GM21360 (cell line): ENCODE data around the gene RNGTT.

Experiments used
- ATAC-seq: cut with Tn5 transposase; IDR thresholded peaks from one replicate; pipeline ENCODE4 v1.9.1; 2021; ENCODE audit warnings: mild to moderate bottlenecking, moderate library complexity; ENCODE audit not compliant: unreplicated experiment

RNGTT gene

DNA sequence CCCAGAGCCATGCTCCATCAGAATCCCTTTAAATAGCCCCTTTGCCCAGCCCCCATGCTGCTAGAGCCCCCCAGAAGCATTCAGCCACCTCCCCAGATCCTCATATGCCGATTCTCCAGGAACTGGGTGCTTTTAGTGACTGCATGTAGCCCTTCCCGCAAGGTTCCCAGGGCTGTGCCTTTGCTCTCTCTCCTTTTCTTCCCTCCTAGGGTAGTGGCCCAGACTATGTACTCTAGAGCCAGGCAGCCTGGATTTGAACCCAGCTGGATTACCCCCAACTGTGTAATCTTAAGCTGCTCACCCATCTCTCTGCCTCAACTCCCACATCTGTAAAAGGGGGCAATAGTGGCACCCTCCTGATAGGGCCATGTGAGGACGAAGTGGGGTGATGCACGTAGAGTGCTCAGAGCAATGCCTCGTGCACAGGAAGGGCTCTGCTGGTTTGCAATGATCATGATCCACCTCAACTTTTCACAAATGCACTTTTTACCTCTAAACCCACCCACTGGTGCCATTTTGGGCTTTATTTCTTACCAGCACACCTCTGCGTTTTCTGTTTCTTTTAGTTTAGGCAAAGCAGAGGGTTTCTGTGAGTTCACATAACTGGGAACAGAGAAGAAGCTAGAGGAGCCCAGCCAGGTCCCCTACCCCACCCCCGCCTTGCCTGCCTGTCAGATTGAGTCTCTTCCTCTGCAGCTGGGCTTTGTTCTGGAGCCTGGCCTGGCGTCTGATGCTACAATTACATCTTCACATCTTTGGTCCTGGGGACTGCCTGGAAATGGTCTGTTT is 396.5 kb downstream of the RNGTT start:
- ATAC-seq, result peak; percentile 64

DNA sequence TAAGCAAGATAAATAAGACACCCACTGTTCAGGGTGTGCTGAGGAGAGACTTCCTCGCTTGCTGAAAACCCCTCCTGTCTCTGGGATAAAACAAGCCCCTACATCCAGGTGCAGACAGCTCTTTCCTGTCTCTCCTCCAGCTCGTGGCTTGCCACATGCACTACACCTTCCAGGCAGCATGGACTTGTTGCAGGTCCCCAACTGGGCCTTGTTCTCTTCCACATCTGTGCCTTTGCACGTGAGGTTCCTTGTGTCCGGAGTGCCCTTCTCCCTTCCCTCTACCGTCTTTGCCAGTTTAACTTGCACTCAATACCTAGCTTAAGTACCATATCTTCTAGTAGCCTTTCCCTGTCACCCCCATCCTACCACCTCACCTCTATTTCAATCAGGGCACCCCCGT is 397.6 kb downstream of the RNGTT start:
- no peak for ATAC-seq

DNA sequence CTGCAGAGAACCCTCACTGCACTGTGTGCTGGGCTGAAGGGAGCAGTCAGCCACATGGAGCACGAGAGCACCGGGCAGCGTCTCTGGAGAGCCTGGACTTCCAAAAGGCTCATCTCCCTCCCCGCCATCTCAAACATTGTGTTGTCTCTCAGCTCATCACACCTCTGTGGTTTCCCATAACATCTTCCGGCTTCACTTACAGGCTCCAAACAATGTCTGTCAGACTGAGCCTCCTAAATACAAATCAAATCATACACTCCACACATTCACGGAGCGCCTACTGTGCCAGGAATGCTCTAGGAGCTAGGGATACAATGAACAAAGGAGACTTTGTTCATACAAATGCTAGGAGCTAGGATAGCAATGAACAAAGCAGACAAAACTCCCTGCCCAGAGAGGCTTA is 398.0 kb downstream of the RNGTT start:
- ATAC-seq, result no peak

DNA sequence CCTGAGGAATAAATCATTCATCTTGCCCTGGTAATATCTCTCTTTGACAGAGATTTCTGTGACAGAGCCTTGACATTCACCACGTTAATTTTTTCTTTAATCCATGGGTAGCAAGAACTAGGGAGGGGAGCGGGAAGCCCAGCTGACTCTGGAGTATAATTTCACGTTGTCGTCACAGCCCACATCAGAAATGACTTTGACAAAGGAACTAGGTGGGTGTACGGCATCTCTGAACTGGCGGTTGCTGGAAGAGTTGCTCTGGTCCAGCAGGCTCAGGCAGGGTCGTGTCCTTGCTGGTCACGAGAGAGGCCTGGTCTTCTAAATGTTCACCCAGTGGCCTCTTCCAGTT is 400.2 kb downstream of the RNGTT start:
- ATAC-seq, result no peak

DNA sequence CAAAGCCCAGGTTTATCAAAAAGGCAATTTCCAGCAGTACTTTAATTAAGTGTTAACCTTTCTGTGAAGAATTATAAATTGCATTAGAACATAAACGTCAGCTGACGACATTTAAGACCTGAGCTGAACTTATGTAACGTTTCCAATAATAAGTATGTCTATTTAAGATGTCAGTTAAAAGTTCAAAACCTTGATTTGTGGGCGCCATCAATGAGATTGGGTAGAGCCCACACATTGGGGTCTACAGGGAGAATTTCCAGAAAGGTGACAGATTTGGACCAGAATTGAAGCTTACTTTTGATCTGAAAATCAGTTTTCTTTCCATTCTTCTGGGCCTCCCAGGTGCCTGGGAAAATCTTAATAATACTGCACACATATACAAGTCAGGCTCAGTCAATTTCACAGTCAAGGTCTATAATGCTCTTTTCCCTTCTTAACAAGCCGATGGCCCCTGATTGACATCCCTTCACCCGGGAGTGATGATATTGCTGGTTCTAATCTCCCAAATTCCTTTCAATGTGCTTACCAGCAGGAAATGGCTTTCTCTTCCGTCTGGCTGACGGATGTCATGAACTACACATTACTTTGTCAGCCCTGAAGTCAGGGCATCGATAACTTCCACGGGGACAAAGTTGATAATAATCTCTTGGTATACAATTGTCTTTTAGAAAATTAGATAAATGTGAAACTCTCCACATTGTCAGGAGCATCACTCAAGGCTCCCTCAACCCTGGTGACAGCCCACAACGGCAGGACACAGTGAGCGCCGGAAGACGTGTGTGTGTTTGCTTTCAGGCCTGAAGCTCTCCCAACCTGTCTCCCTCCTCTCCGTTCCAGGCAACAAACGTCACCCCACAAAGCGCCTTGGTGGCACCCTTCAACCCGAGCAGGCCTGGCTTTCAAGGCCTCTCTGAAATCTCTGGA is 400.8 kb downstream of the RNGTT start:
- ATAC-seq, result no peak

DNA sequence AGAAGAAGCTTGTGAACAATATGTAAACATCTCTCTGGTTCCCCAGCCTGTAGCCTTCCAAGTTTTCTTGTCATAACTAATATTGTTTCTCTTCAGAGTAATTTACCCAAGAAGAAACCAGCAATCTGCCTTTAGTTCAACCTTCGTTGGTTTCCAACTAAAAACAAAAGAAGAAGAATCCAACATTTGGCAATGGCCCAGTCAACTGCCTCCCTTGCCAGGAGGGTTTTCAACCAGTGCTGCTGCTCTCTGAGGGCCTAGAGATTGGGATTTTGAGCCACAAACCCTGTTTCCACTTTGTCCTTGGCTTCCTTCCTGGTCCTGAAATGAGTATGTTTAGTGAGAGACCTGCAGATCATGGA is 401.5 kb downstream of the RNGTT start:
- ATAC-seq, result no peak

DNA sequence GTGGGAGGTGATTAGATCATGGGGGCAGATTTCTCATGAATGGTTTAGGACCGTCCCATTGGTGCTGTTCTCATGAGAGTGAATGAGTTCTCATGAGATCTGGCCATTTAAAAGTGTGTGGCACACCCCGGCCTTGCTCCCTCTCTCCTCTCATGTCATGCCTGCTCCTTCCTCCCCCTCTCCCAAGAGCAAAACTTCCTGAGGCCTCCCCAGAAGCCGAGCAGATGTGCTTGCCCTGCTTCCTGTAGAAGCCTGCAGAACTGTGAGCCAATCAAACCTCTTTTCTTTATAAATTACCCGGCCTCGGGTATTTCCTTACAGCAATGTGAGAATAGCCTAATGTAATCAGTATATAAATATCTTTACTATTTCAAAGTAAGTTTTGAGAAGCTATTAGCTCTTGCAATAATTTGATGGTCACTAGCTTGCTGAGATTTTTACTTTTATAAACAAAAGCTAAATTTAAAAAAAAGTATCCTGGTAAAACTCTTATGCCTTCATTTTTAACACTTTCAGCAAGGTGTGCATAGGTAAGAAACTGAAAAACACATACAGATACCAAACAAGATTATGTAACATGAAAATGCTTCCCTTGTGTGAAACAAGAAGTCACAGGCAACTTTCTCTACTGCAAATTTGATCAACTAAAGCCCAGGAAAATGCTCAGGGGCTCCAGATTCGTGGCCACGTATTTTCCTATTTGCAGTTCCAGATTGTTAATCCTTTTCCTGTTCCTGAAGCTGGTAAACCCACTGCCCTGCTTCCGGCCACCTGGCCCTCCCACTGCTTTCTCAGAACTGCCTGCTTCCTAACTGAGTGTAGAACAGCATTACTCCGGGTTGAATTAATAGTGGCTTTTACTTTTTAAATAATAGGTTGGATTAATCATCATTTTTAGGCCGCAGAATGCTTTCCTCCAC is 402.1 kb downstream of the RNGTT start:
- no peak for ATAC-seq
